ENCODE data around the gene SSRP1.

SSRP1 gene

DNA sequence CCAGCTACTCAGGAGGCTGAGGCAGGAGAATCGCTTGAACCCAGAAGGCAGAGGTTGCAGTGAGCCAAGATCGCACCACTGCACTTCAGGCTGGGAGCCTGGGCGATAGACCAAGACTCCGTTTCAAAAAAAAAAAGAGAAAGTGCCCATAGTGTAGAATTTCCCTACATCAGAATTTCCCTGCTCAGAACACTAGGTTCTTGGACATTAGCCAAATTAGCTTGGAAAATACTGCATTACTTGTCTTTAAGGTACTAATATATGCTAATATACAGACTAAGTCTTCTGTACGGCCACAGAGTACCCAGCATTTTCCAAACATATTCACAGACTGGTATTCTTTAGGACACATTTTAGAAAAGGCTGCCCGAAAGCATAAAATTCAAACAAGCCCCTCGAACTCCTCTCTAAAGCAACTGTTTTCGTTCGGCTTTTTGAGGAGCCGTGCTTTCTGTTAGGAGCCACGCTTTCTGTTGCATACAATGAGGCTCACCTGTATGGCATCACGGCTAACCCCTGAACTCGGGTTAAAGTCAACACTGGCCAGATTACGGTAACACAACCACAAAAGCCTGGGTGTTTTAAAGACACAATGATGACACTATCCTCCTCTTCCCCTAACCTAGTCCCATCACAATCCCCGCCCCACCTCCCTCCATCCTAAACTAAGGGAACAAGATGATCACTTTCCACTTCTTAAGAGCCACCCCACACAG lies 29.4 kb downstream of the SSRP1 start:
- H3K4me1 ChIP-seq (ENCODE audit: low read length) = no peaks in the 10 kb centered on the region
- H3K27ac ChIP-seq (ENCODE audit: low read length) = no peak overlapping the region
- H3K79me2 ChIP-seq (ENCODE audit: low read length) = no peaks in the 10 kb centered on the region
- TF ChIP-seq, protein P1, sequence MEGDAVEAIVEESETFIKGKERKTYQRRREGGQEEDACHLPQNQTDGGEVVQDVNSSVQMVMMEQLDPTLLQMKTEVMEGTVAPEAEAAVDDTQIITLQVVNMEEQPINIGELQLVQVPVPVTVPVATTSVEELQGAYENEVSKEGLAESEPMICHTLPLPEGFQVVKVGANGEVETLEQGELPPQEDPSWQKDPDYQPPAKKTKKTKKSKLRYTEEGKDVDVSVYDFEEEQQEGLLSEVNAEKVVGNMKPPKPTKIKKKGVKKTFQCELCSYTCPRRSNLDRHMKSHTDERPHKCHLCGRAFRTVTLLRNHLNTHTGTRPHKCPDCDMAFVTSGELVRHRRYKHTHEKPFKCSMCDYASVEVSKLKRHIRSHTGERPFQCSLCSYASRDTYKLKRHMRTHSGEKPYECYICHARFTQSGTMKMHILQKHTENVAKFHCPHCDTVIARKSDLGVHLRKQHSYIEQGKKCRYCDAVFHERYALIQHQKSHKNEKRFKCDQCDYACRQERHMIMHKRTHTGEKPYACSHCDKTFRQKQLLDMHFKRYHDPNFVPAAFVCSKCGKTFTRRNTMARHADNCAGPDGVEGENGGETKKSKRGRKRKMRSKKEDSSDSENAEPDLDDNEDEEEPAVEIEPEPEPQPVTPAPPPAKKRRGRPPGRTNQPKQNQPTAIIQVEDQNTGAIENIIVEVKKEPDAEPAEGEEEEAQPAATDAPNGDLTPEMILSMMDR (IDR thresholded peaks at IDR 0.05; ENCODE audit: low read length) = no peak
- no peak for TF ChIP-seq EZH2phosphoT487 (IDR thresholded peaks at IDR 0.05; ENCODE audit: low read length)
- H3K9me3 ChIP-seq (replicated peaks; ENCODE audit: insufficient read depth, low read length) = no peaks in the 10 kb centered on the region
- no peaks in the 10 kb centered on the region for H3K36me3 ChIP-seq (replicated peaks; ENCODE audit: insufficient read depth, low read length)
- no peak overlapping the region for H3K4me2 ChIP-seq (ENCODE audit: low read depth, low read length)
- no peaks in the 10 kb centered on the region for H3F3A ChIP-seq (ENCODE audit: insufficient read depth, low read length)
- DNase-seq = no peak
- H3K4me3 ChIP-seq (ENCODE audit: low read length) = no peak overlapping the region
- H4K20me1 ChIP-seq (ENCODE audit: insufficient read depth, low read length) = no peaks in the 10 kb centered on the region
- no peak overlapping the region for H2AFZ ChIP-seq (ENCODE audit: low read length)
- H3K9me2 ChIP-seq (replicated peaks; ENCODE audit: insufficient read depth, low read length) = no peaks in the 10 kb centered on the region
- H3K27me3 ChIP-seq (replicated peaks; ENCODE audit: insufficient read depth, low read length) = no peaks in the 10 kb centered on the region
- H3K9ac ChIP-seq (ENCODE audit: low read length) = no peak overlapping the region

DNA sequence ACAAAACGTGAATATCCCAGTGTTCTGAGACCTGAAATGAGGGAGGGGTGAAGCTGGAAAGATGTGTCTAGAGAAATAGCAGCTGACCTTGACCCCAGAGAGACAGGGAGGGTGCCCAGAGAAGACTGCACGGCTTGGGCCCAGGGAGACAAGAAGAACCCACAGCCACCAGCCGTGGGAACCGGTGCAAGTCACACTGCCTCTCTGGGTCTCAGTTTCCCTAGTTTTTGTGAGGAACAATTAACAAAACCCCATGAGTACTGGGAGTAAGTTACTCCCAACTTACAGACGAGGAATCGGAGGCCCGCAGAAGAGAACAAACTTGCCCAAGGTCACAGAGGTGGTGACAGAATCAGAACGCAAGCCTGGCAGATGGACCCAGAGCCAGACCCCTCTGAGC lies 30.2 kb downstream of the SSRP1 start:
- Histone ChIP-seq H3K36me3 (replicated peaks; ENCODE audit: insufficient read depth, low read length) (no peaks in the 10 kb centered on the region), H3K4me1 (ENCODE audit: low read length) (no peaks in the 10 kb centered on the region)

DNA sequence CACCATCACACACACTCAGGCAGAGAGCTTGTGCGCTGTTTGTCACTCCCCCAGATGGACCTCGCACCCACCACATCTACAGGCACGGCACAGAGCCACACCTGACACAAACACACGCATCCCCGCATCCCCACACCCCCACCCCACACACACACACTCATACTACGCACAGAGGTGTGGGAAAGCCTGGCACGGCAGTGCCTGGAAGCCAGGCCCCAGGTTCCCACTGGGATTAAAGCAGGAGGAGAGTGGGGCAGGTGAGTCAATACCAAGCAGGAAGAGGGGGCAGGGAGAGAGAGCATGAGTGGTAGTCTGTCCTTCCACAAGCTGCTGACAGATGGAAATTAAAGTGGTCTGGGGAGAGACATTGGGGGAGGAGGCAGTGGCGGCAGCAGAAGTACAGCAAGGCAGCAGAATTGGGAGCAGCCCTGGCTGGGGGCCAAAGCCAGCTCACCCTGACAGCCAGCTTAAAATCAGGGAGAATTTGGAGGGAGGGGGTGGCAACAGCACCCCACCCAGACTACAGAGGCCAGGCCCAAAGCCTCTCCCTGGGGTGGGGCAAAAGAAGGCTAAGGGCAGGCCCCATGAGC lies 31.6 kb downstream of the SSRP1 start:
- Histone ChIP-seq H3K9me3 (replicated peaks; ENCODE audit: insufficient read depth, low read length) (no peaks in the 10 kb centered on the region), H3K79me2 (ENCODE audit: low read length) (no peaks in the 10 kb centered on the region), H3K27me3 (replicated peaks; ENCODE audit: insufficient read depth, low read length) (no peaks in the 10 kb centered on the region), H3K9me2 (replicated peaks; ENCODE audit: insufficient read depth, low read length) (no peaks in the 10 kb centered on the region), H3K4me1 (ENCODE audit: low read length) (no peaks in the 10 kb centered on the region), H3F3A (ENCODE audit: insufficient read depth, low read length) (no peaks in the 10 kb centered on the region), H3K9ac (ENCODE audit: low read length) (no peak overlapping the region), H3K27ac (ENCODE audit: low read length) (no peak overlapping the region), H3K4me2 (ENCODE audit: low read depth, low read length) (no peak overlapping the region), H2AFZ (ENCODE audit: low read length) (no peak overlapping the region), H4K20me1 (ENCODE audit: insufficient read depth, low read length) (no peaks in the 10 kb centered on the region), H3K4me3 (ENCODE audit: low read length) (no peak overlapping the region), H3K36me3 (replicated peaks; ENCODE audit: insufficient read depth, low read length) (no peaks in the 10 kb centered on the region)
- TF ChIP-seq EZH2phosphoT487 (IDR thresholded peaks at IDR 0.05; ENCODE audit: low read length) (no peak), EZH2 (optimal IDR thresholded peaks at IDR 0.05; ENCODE audit: low read depth, low read length) (no peak)
- TF ChIP-seq, protein P1 (IDR thresholded peaks at IDR 0.05; ENCODE audit: low read length) = no peak
- DNase-seq = no peak

More for the DNA sequence above, 30.2 kb downstream of the SSRP1 start:
- H3K4me2 ChIP-seq (ENCODE audit: low read depth, low read length) = no peak overlapping the region
- H3K27ac ChIP-seq (ENCODE audit: low read length) = no peak overlapping the region
- no peak overlapping the region for H3K4me3 ChIP-seq (ENCODE audit: low read length)
- H3K79me2 ChIP-seq (ENCODE audit: low read length) = no peaks in the 10 kb centered on the region
- TF ChIP-seq EZH2phosphoT487 (IDR thresholded peaks at IDR 0.05; ENCODE audit: low read length) = no peak
- no peak for TF ChIP-seq EZH2 (optimal IDR thresholded peaks at IDR 0.05; ENCODE audit: low read depth, low read length)
- TF ChIP-seq, protein P1 (IDR thresholded peaks at IDR 0.05; ENCODE audit: low read length) = no peak
- no peaks in the 10 kb centered on the region for H3K27me3 ChIP-seq (replicated peaks; ENCODE audit: insufficient read depth, low read length)
- no peaks in the 10 kb centered on the region for H3K9me3 ChIP-seq (replicated peaks; ENCODE audit: insufficient read depth, low read length)
- H4K20me1 ChIP-seq (ENCODE audit: insufficient read depth, low read length) = no peaks in the 10 kb centered on the region
- no peak overlapping the region for H3K9ac ChIP-seq (ENCODE audit: low read length)
- DNase-seq = no peak
- no peaks in the 10 kb centered on the region for H3K9me2 ChIP-seq (replicated peaks; ENCODE audit: insufficient read depth, low read length)
- H3F3A ChIP-seq (ENCODE audit: insufficient read depth, low read length) = no peaks in the 10 kb centered on the region
- H2AFZ ChIP-seq (ENCODE audit: low read length) = no peak overlapping the region

Data from MM.1S (cell line).